Vagina (tissue), 2 donors: ENCODE data around the gene LNX2. TPM values are rescaled to one million over a fixed set of nuclear protein-coding genes. Genes with fewer than 3 reads are reported as not detected.

ENCODE experiments used
- DNase-seq, 2 donors: peaks; one replicate each; pipeline ENCODE4 v3.0.0-alpha.2; 2017; ENCODE audit errors: extremely low spot score in 2 of 2
- H3K27ac ChIP-seq: fragments of 200-600 bp; sonication (generic); one replicate; pipeline ENCODE4 v1.5.1; 2019
- H3K27me3 ChIP-seq: fragments of 200-600 bp; sonication (generic); one replicate; pipeline ENCODE4 v1.5.1; 2019
- H3K36me3 ChIP-seq, 2 donors: fragments of 200-600 bp; sonication (generic); one replicate each; pipeline ENCODE4 v1.5.1; 2017 to 2019
- H3K4me1 ChIP-seq: fragments of 200-600 bp; sonication (generic); one replicate; pipeline ENCODE4 v1.5.1; 2019
- H3K4me3 ChIP-seq, 2 donors: fragments of 200-600 bp; sonication (generic); 1 replicate in 1 of 2; 2 replicates in 1 of 2; pipeline ENCODE4 v1.5.1; 2016 to 2019
- H3K9me3 ChIP-seq: fragments of 200-600 bp; sonication (generic); one replicate; pipeline ENCODE4 v1.5.1; 2019
- POLR2A ChIP-seq, 2 donors: fragments of 450-650 bp; IDR thresholded peaks; one replicate each; pipeline ENCODE4 v1.6.1; 2017; ENCODE audit warnings: antibody characterized with exemption in 2 of 2, mild to moderate bottlenecking in 2 of 2, moderate library complexity in 2 of 2
- POLR2AphosphoS5 ChIP-seq, 2 donors: sonication (generic); formaldehyde crosslinking; IDR thresholded peaks; one replicate each; pipeline ENCODE4 v1.9.0; 2017; ENCODE audit warnings: antibody characterized with exemption in 2 of 2, mild to moderate bottlenecking in 2 of 2, low read depth in 1 of 2; ENCODE audit not compliant: insufficient read depth in 1 of 2
- intact Hi-C: fragments of 100-400 bp; cut with DNase I; formaldehyde crosslinking; loops from one replicate; pipeline ENCODE4 v1.15.1; 2023
- total RNA-seq: library from RNA; depleted of rRNA; stranded (reverse); fragments of >200 nt; gene quantifications from one replicate; pipeline ENCODE4 v1.2.3, GENCODE V29; 2016
- TF ChIP-seq, protein P1 (sequence below), 3 experiments: fragments of 450-650 bp in 2 of 3; fragments of 200-600 bp in 1 of 3; sonication (generic) in 1 of 3; IDR thresholded peaks; one replicate each; pipeline ENCODE4 v1.5.1; 2017 to 2019; ENCODE audit warnings: antibody characterized with exemption in 3 of 3, mild to moderate bottlenecking in 2 of 3, moderate library complexity in 2 of 3

Gene LNX2
- total RNA-seq, 1 donor from 2014 or later: 12.0 TPM

- Histone ChIP-seq H3K4me1 (no peaks in the 10 kb centered on the region), H3K9me3 (no peaks in the 10 kb centered on the region), H3K27me3 (no peaks in the 10 kb centered on the region), H3K4me3 (no peak overlapping the region), H3K36me3 (no peaks in the 10 kb centered on the region), H3K27ac (no peak overlapping the region)
- intact Hi-C loops: no loop called here
- peak in 1 of 2 donors; percentile 62 for TF ChIP-seq POLR2AphosphoS5 (IDR thresholded peaks at IDR 0.05; ENCODE audit: insufficient read depth in 1 of 2, low read depth in 1 of 2)
- no peak for TF ChIP-seq POLR2A (IDR thresholded peaks at IDR 0.05)
- no peak for DNase-seq
These were observed 13.2 kb downstream of the LNX2 start for GRCh38 chr13:27607125-27607524.

DNA sequence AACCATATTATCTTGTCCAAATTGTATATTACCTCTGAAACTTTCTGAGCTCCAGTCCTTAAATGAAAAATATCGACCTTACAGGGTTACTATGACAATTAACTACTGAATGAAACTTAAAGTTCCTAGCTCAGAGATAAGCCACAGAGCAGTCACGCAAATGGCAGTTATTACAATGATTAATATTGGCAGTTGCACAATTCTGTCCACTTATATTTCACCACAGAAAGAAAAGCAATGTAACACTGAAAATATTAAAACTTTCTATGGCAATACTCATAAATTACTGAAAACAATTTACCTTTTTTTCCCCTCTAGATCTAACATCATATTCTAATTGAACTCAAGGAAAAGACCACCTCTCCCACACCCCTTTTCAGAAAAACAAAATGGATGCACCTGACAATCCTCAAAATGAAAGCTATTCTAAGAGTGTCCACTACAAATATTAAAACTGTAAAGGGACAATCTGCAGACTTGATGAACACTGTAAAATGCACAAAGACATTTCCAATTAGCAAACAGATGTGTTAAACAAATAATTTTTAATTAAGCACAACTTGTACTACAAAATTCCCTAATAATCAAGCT lies 14.6 kb downstream of the LNX2 start:
- Histone ChIP-seq H3K27me3 (no peaks in the 10 kb centered on the region), H3K27ac (no peak overlapping the region), H3K4me1 (no peaks in the 10 kb centered on the region), H3K4me3 (no peak overlapping the region), H3K36me3 (no peaks in the 10 kb centered on the region), H3K9me3 (no peaks in the 10 kb centered on the region)
- DNase-seq: no peak
- TF ChIP-seq POLR2AphosphoS5 (IDR thresholded peaks at IDR 0.05; ENCODE audit: insufficient read depth in 1 of 2, low read depth in 1 of 2): no peak
- no peak for TF ChIP-seq POLR2A (IDR thresholded peaks at IDR 0.05)
- TF ChIP-seq, protein P1, sequence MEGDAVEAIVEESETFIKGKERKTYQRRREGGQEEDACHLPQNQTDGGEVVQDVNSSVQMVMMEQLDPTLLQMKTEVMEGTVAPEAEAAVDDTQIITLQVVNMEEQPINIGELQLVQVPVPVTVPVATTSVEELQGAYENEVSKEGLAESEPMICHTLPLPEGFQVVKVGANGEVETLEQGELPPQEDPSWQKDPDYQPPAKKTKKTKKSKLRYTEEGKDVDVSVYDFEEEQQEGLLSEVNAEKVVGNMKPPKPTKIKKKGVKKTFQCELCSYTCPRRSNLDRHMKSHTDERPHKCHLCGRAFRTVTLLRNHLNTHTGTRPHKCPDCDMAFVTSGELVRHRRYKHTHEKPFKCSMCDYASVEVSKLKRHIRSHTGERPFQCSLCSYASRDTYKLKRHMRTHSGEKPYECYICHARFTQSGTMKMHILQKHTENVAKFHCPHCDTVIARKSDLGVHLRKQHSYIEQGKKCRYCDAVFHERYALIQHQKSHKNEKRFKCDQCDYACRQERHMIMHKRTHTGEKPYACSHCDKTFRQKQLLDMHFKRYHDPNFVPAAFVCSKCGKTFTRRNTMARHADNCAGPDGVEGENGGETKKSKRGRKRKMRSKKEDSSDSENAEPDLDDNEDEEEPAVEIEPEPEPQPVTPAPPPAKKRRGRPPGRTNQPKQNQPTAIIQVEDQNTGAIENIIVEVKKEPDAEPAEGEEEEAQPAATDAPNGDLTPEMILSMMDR (IDR thresholded peaks at IDR 0.05): no peak
- intact Hi-C loops: no loop called here

DNA sequence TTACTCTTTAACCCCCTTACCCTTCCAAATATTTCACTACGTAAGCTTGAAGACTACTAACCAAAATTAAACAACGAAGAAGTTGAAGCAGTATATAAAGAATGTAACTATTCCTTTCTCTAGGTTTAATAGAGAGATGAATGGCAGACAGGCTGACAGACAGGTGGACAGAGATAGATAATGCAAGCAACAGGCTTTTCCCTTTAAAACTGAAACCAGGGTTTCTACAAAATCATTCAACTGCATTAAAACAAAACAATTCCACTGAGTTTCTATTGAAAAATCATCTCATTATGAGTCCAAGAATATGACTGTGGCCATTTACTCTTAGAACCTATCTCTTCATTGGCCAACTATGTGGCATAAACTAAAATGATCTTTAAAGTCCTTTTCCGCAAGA lies 15.2 kb downstream of the LNX2 start:
- TF ChIP-seq POLR2AphosphoS5 (IDR thresholded peaks at IDR 0.05; ENCODE audit: insufficient read depth in 1 of 2, low read depth in 1 of 2) (no peak), POLR2A (IDR thresholded peaks at IDR 0.05) (no peak)
- TF ChIP-seq, protein P1 (IDR thresholded peaks at IDR 0.05): no peak
- no peak overlapping the region for H3K27ac ChIP-seq
- intact Hi-C loops: no loop called here
- H3K4me1 ChIP-seq: peaks cover 2% of the 10 kb centered on the region
- H3K9me3 ChIP-seq: no peaks in the 10 kb centered on the region
- no peaks in the 10 kb centered on the region for H3K36me3 ChIP-seq
- no peaks in the 10 kb centered on the region for H3K27me3 ChIP-seq
- no peak overlapping the region for H3K4me3 ChIP-seq
- DNase-seq: no peak

DNA sequence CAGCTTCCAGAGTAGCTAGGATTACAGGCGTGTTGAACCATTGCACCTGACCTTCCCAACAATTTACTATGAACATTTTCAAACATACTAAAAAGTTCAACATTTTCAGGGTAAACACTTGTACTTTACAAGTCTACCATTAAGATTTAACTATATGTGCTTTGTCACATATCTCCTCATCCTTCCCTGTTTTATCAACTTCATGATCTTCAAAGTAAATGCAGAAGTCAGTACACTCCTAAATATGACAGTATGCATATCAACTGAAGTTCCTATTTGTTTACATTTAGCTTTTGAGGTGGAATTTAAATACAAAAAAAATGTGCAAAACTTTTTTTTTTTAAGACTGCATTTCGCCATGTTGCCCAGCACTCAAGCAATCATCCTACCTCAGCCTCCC lies 18.5 kb downstream of the LNX2 start:
- TF ChIP-seq POLR2A (IDR thresholded peaks at IDR 0.05) (no peak), POLR2AphosphoS5 (IDR thresholded peaks at IDR 0.05; ENCODE audit: insufficient read depth in 1 of 2, low read depth in 1 of 2) (no peak)
- TF ChIP-seq, protein P1 (IDR thresholded peaks at IDR 0.05): no peak
- H3K9me3 ChIP-seq: no peaks in the 10 kb centered on the region
- H3K27ac ChIP-seq: no peak overlapping the region
- no peak for DNase-seq
- intact Hi-C loops: no loop called here
- H3K4me3 ChIP-seq: no peak overlapping the region
- no peaks in the 10 kb centered on the region for H3K36me3 ChIP-seq
- no peaks in the 10 kb centered on the region for H3K27me3 ChIP-seq
- peaks cover 7% of the 10 kb centered on the region for H3K4me1 ChIP-seq

DNA sequence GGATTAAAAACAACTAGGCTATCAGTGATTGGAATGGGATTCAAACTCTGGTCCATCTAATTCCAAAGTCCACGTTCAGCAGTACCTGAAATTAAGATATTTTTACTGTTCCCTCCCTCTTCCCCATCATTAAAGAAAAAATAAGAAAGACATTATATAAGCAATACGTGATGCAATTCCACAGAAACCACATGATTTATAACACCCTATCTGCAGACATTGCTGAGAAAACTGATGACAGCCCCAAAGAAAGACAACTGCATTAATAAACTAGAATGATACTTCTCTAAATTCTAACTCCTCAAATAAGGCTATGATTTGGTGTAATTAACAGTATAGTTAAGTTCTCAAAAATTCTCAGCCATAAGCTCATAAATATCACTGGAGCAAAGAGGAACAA lies 19.1 kb downstream of the LNX2 start:
- no peaks in the 10 kb centered on the region for H3K9me3 ChIP-seq
- intact Hi-C loops: no loop called here
- no peak overlapping the region for H3K27ac ChIP-seq
- DNase-seq: no peak
- no peak for TF ChIP-seq POLR2A (IDR thresholded peaks at IDR 0.05)
- TF ChIP-seq, protein P1 (IDR thresholded peaks at IDR 0.05): no peak
- H3K4me3 ChIP-seq: no peak overlapping the region
- H3K27me3 ChIP-seq: no peaks in the 10 kb centered on the region
- no peaks in the 10 kb centered on the region for H3K36me3 ChIP-seq
- peaks cover 7% of the 10 kb centered on the region for H3K4me1 ChIP-seq
